Gastrocnemius medialis (tissue), 4 donors: ENCODE data around the gene UCHL3.

Experiments used
- CTCF ChIP-seq, 5 experiments: fragments of 450-650 bp in 3 of 5; fragments of 200-600 bp in 2 of 5; sonication (generic) in 2 of 5; IDR thresholded peaks in 4 of 5; conservative IDR thresholded peaks in 1 of 5; 1 replicate in 4 of 5; 2 replicates in 1 of 5; pipeline ENCODE4 v1.5.1; 2016 to 2019; ENCODE audit warnings: antibody characterized with exemption in 5 of 5, mild to moderate bottlenecking in 3 of 5, moderate library complexity in 3 of 5
- POLR2A ChIP-seq, 2 donors: fragments of 450-650 bp; IDR thresholded peaks; one replicate each; pipeline ENCODE4 v1.6.1; 2017; ENCODE audit warnings: antibody characterized with exemption in 2 of 2, mild to moderate bottlenecking in 2 of 2, moderate library complexity in 2 of 2

DNA sequence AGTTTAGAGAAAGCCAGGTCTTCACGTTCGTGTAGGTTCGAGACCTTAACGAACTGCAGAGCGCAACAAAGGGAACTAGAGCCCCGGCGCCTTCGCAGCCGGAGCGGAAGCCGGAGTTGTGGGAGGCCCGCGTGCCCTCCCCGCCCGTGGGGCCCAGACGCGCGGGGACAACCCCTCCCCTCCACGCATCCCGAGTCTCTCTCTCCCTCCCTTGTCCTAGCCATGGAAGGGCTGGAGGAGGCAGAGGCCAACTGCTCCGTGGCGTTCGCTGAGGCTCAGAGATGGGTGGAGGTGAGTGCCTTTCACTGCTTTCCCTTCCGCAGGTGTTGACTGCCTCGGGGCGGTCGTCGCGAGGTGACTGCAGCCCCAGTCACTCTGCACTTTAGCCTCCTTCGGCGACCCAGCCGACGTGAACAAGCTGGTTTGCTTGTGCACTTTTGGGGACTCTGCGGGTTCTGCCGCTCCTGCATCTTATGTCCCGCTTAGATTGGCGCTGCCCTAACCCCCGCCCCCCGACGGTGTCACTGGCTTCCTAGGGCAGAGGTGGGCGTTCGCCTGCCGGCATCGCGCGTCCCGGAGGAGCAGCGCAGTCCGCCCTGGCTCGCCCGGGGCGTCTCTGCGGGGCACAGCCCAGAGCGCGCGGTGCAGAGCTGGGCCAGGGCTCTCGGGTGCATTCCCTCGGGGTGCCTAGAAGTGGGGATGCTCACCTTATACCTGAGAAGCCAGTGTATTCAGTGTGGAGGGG, 87.0 kb downstream of the UCHL3 start:
- TF ChIP-seq CTCF (IDR thresholded peaks at IDR 0.05 in 4 of 5, conservative IDR thresholded peaks at IDR 0.05 in 1 of 5): no peak
- TF ChIP-seq POLR2A (IDR thresholded peaks at IDR 0.05): no peak
